A673 (cell line): ENCODE data around the gene FOS. TPM values are rescaled to one million over a fixed set of nuclear protein-coding genes. Genes with fewer than 3 reads are reported as not detected.

Experiments
- BruUV-seq: library from RNA; stranded (reverse); fragments of 400-500 nt; replicated peaks from 2 replicates; lab custom pipeline; 2021; lab: Mats Ljungman, UMichigan
- CTCF ChIA-PET: fragments of 300-600 bp; sonication (Branson Sonifier 250); formaldehyde crosslinking; loops from one replicate; lab custom pipeline; 2022; ENCODE audit warnings: antibody characterized with exemption; lab: Charles Lee
- POLR2A ChIA-PET: fragments of 300-600 bp; sonication (Branson Sonifier 250); formaldehyde crosslinking; loops from one replicate; lab custom pipeline; 2022; ENCODE audit warnings: antibody characterized with exemption; ENCODE audit not compliant: low non-redundant PET; lab: Charles Lee
- DNase-seq: peaks from one replicate; pipeline ENCODE4 v3.0.0-alpha.2; 2015; ENCODE audit warnings: low spot score
- H3K27ac ChIP-seq: fragments of 200-600 bp; sonication (generic); 2 replicates; pipeline ENCODE4 v1.5.1; 2016; ENCODE audit warnings: mixed run types, low read depth, mild to moderate bottlenecking, mixed read lengths, antibody characterized with exemption, low read length; ENCODE audit not compliant: poor library complexity, severe bottlenecking
- H3K27me3 ChIP-seq: fragments of 200-600 bp; sonication (generic); replicated peaks from 2 replicates; pipeline ENCODE4 v1.6.1; 2017; ENCODE audit warnings: mixed run types, low read depth, mild to moderate bottlenecking, mixed read lengths, antibody characterized with exemption, low read length; ENCODE audit not compliant: insufficient read depth, poor library complexity
- H3K36me3 ChIP-seq: fragments of 200-600 bp; sonication (generic); 2 replicates; pipeline ENCODE4 v1.6.1; 2016; ENCODE audit warnings: mixed run types, mild to moderate bottlenecking, mixed read lengths, antibody characterized with exemption, low read length; ENCODE audit not compliant: insufficient read depth, poor library complexity, severe bottlenecking
- H3K4me1 ChIP-seq: fragments of 200-600 bp; sonication (generic); 2 replicates; pipeline ENCODE4 v1.6.1; 2017; ENCODE audit warnings: mixed run types, mild to moderate bottlenecking, mixed read lengths, antibody characterized with exemption, low read length; ENCODE audit not compliant: insufficient read depth, poor library complexity, severe bottlenecking
- H3K4me3 ChIP-seq: fragments of 200-600 bp; sonication (generic); 2 replicates; pipeline ENCODE4 v1.5.1; 2016; ENCODE audit warnings: low read depth, mixed run types, mild to moderate bottlenecking, mixed read lengths, low read length; ENCODE audit not compliant: poor library complexity, severe bottlenecking
- H3K9me3 ChIP-seq: fragments of 200-600 bp; sonication (generic); 2 replicates; pipeline ENCODE4 v1.6.1; 2016; ENCODE audit warnings: mixed run types, low read depth, mild to moderate bottlenecking, mixed read lengths, antibody characterized with exemption, low read length; ENCODE audit not compliant: poor library complexity, severe bottlenecking
- EZH2 ChIP-seq: fragments of 200-600 bp; sonication (generic); IDR thresholded peaks from 2 replicates; pipeline ENCODE4 v1.6.1; 2017; ENCODE audit warnings: borderline replicate concordance, low read depth, mild to moderate bottlenecking, mixed read lengths, antibody characterized with exemption, low read length; ENCODE audit not compliant: poor library complexity, severe bottlenecking
- intact Hi-C: fragments of 100-400 bp; cut with micrococcal nuclease; formaldehyde crosslinking; loops from one replicate; pipeline ENCODE4 v1.10.0; 2022; ENCODE audit not compliant: unreplicated experiment
- total RNA-seq: library from RNA; stranded (reverse); gene quantifications from 2 replicates; pipeline ENCODE4 v1.2.3, GENCODE V29; 2021
- TF ChIP-seq, protein P1 (sequence below): fragments of 300-800, 200-600 bp; sonication (generic); conservative IDR thresholded peaks from 2 replicates; pipeline ENCODE4 v1.5.1; 2017; ENCODE audit warnings: low read depth, mild to moderate bottlenecking, antibody characterized with exemption, low read length, moderate library complexity, mixed read lengths

Gene FOS
- total RNA-seq, 1 experiment from 2014 or later = 13.7 TPM

DNA sequence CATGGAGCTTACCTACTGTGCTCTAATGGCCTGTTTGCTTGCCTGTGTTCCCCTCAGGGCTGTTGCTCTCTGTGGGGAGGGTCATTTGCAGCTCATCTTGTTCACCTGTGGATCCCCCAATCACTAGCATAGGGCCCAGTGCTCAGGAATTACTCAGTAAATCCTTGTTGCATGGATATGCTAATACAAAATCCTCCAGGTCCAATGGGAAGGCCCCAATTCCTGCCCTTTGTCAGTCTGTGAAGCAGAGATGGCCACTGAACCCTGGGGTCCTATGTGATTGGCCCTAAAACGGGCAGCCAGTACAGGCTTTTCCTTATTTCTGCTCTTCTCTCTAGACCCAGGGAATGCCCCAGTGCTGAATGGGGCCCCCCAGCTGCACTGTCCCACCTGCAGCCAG lies 44.1 kb downstream of the FOS start:
- TF ChIP-seq, protein P1, sequence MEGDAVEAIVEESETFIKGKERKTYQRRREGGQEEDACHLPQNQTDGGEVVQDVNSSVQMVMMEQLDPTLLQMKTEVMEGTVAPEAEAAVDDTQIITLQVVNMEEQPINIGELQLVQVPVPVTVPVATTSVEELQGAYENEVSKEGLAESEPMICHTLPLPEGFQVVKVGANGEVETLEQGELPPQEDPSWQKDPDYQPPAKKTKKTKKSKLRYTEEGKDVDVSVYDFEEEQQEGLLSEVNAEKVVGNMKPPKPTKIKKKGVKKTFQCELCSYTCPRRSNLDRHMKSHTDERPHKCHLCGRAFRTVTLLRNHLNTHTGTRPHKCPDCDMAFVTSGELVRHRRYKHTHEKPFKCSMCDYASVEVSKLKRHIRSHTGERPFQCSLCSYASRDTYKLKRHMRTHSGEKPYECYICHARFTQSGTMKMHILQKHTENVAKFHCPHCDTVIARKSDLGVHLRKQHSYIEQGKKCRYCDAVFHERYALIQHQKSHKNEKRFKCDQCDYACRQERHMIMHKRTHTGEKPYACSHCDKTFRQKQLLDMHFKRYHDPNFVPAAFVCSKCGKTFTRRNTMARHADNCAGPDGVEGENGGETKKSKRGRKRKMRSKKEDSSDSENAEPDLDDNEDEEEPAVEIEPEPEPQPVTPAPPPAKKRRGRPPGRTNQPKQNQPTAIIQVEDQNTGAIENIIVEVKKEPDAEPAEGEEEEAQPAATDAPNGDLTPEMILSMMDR = no peak
- TF ChIP-seq EZH2 = no peak

DNA sequence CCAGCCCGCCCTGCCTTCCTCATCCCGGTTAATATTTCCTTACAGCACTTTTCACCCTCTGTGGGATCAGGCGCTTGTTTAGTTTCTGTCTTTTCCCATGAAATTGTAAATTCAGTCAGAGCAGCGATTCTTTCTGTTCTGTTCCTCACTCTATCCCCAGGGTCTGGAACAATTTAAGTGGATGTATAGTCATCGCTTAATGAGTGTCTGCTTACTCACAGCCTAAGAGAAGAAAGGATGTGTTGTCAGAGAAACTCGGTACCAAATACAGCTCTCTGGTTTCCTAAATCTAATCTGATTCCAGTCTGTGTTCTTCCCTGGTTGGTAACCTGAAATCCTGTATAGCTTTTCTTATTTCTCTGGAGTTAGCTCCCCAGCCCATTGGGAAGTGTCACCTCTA lies 44.9 kb downstream of the FOS start:
- Histone ChIP-seq H3K36me3 (no peaks in the 10 kb centered on the region), H3K4me1 (no peaks in the 10 kb centered on the region), H3K27me3 (no peaks in the 10 kb centered on the region), H3K9me3 (no peaks in the 10 kb centered on the region), H3K4me3 (no peak overlapping the region), H3K27ac (no peak overlapping the region)
- no peak for DNase-seq
- ChIA-PET CTCF (no interaction called here), POLR2A (no interaction called here)
- TF ChIP-seq EZH2 = no peak
- TF ChIP-seq, protein P1 = no peak
- no TSS peak for BruUV-seq
- intact Hi-C loops = no loop called here

More for the DNA sequence above, 44.1 kb downstream of the FOS start:
- intact Hi-C loops = no loop called here
- DNase-seq = no peak
- Histone ChIP-seq H3K4me1 (no peaks in the 10 kb centered on the region), H3K36me3 (no peaks in the 10 kb centered on the region), H3K4me3 (no peak overlapping the region), H3K27ac (no peak overlapping the region), H3K27me3 (no peaks in the 10 kb centered on the region), H3K9me3 (no peaks in the 10 kb centered on the region)
- CTCF ChIA-PET = interaction anchor here (1.0 to 1.2 kb wide), 2 partner anchors 19 to 238 kb away, joined by 3 to 4 read pairs; no protein-coding TSS in a partner anchor
- POLR2A ChIA-PET = interaction anchor here (0.6 kb wide), 1 partner anchor 51 kb away, joined by 3 read pairs; no protein-coding TSS in a partner anchor
- no TSS peak for BruUV-seq

DNA sequence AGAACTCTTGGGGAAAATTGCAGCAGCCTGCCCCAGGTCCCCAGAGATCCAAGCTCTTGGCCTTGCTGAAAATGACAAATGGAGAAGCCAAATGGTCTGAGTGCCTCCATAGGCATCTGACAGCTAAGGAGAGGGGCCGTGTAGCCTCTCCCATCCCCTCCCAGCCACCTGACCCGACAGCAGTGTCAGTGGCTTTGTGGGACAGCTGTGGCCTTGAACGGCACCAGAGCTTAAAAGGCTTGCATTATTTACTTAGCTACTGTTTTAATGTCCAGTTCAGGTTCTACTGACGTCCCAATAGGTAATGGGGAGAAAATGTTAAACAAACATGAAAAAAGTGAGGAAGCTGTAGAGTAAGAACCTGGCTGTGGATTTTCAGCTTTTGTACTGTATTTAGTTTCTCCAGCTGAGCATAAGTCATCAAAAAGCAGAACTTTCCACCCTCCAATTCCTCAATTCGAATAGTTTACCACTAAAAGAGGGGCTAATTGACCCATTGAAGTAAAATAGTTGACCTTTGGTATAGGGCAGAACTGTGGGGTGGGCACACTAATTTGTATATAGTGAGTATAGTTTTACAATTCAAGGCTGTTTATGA lies 50.0 kb downstream of the FOS start:
- DNase-seq = no peak
- Histone ChIP-seq H3K4me3 (no peak overlapping the region), H3K27me3 (no peaks in the 10 kb centered on the region), H3K27ac (no peak overlapping the region), H3K9me3 (no peaks in the 10 kb centered on the region), H3K36me3 (no peaks in the 10 kb centered on the region), H3K4me1 (no peaks in the 10 kb centered on the region)
- BruUV-seq = no TSS peak
- CTCF ChIA-PET = interaction anchor here (0.6 kb wide), 1 partner anchor 33 kb away, joined by 7 read pairs; no protein-coding TSS in a partner anchor
- POLR2A ChIA-PET = no interaction called here
- intact Hi-C loops = no loop called here
- TF ChIP-seq EZH2 = no peak
- TF ChIP-seq, protein P1 = no peak
